OCI-LY1 (cell line): ENCODE measurements around the gene ERCC6.

ENCODE experiments used
- H2AFZ ChIP-seq: fragments of 200-600 bp; sonication (generic), shearing (Covaris generic); 2 replicates; pipeline ENCODE4 v1.6.0; 2014; ENCODE audit warnings: antibody characterized with exemption, mild to moderate bottlenecking, low read length
- H3F3A ChIP-seq: fragments of 200-600 bp; sonication (generic), shearing (Covaris generic); 2 replicates; pipeline ENCODE4 v1.6.0; 2014; ENCODE audit warnings: mild to moderate bottlenecking, antibody characterized with exemption, low read length, moderate library complexity; ENCODE audit not compliant: insufficient read depth
- H3K27ac ChIP-seq: fragments of 200-600 bp; sonication (generic); 2 replicates; pipeline ENCODE4 v1.5.1; 2014; ENCODE audit warnings: low read length, mixed run types, mild to moderate bottlenecking, low read depth; ENCODE audit not compliant: poor library complexity, severe bottlenecking
- H3K27me3 ChIP-seq: fragments of 200-600 bp; sonication (generic); 2 replicates; pipeline ENCODE4 v1.6.0; 2014; ENCODE audit warnings: antibody characterized with exemption, mild to moderate bottlenecking, low read length, moderate library complexity; ENCODE audit not compliant: insufficient read depth
- H3K36me3 ChIP-seq: fragments of 200-600 bp; sonication (generic); 2 replicates; pipeline ENCODE4 v1.6.1; 2014; ENCODE audit warnings: mild to moderate bottlenecking, antibody characterized with exemption, low read length, moderate library complexity, mixed read lengths; ENCODE audit not compliant: insufficient read depth
- H3K4me1 ChIP-seq: fragments of 200-600 bp; sonication (generic); 2 replicates; pipeline ENCODE4 v1.5.1; 2014; ENCODE audit warnings: mild to moderate bottlenecking, low read length, moderate library complexity; ENCODE audit not compliant: insufficient read depth, severe bottlenecking
- H3K4me2 ChIP-seq: fragments of 200-600 bp; sonication (generic), shearing (Covaris generic); 2 replicates; pipeline ENCODE4 v1.6.1; 2014; ENCODE audit warnings: low read length
- H3K4me3 ChIP-seq: fragments of 200-600 bp; sonication (generic); 2 replicates; pipeline ENCODE4 v1.5.1; 2014; ENCODE audit warnings: low read length, low read depth, mild to moderate bottlenecking, mixed read lengths; ENCODE audit not compliant: poor library complexity, severe bottlenecking
- H3K79me2 ChIP-seq: fragments of 200-600 bp; shearing (Covaris generic); 2 replicates; pipeline ENCODE4 v1.6.1; 2016; ENCODE audit warnings: mixed run types, low read length, mixed read lengths; ENCODE audit not compliant: insufficient read depth
- H3K9ac ChIP-seq: fragments of 200-600 bp; sonication (generic), shearing (Covaris generic); 2 replicates; pipeline ENCODE4 v1.6.1; 2014; ENCODE audit warnings: mild to moderate bottlenecking, low read length, mixed read lengths
- H3K9me2 ChIP-seq: fragments of 200-600 bp; sonication (generic), shearing (Covaris generic); 2 replicates; pipeline ENCODE4 v1.6.1; 2014; ENCODE audit warnings: low read depth, mild to moderate bottlenecking, low read length, mixed read lengths
- H3K9me3 ChIP-seq: fragments of 200-600 bp; shearing (Covaris generic); 2 replicates; pipeline ENCODE4 v1.6.1; 2014; ENCODE audit warnings: low read length, mixed read lengths
- H4K20me1 ChIP-seq: fragments of 200-600 bp; sonication (generic), shearing (Covaris generic); 2 replicates; pipeline ENCODE4 v1.6.0; 2016; ENCODE audit warnings: mild to moderate bottlenecking, low read length; ENCODE audit not compliant: insufficient read depth
- CTCF ChIP-seq: fragments of 200-600 bp; sonication (generic), shearing (Covaris generic); IDR thresholded peaks from 2 replicates; pipeline ENCODE4 v1.5.1; 2017; ENCODE audit warnings: mild to moderate bottlenecking, antibody characterized with exemption, low read length, moderate library complexity, mixed read lengths
- EZH2 ChIP-seq: fragments of 200-600 bp; sonication (generic), shearing (Covaris generic); IDR thresholded peaks from 2 replicates; pipeline ENCODE4 v1.8.0; 2017; ENCODE audit warnings: borderline replicate concordance, mixed run types, mild to moderate bottlenecking, antibody characterized with exemption, low read length, moderate library complexity, mixed read lengths

Gene ERCC6

GRCh38 chr10:49579621-49580020, 40.7 kb upstream of the ERCC6 start:
- no peak overlapping the region for H3K9ac ChIP-seq
- H3K4me2 ChIP-seq, result no peak overlapping the region
- H3K9me3 ChIP-seq, result no peaks in the 10 kb centered on the region
- H2AFZ ChIP-seq, result no peak overlapping the region
- H3F3A ChIP-seq, result no peaks in the 10 kb centered on the region
- TF ChIP-seq EZH2 (no peak), CTCF (no peak)
- no peaks in the 10 kb centered on the region for H4K20me1 ChIP-seq
- H3K36me3 ChIP-seq, result no peaks in the 10 kb centered on the region
- H3K79me2 ChIP-seq, result no peaks in the 10 kb centered on the region
- H3K27me3 ChIP-seq, result no peaks in the 10 kb centered on the region; the same call in 1 of the 2 replicates
- H3K4me3 ChIP-seq, result no peak overlapping the region
- H3K9me2 ChIP-seq, result no peaks in the 10 kb centered on the region
- H3K27ac ChIP-seq, result no peak overlapping the region
- no peaks in the 10 kb centered on the region for H3K4me1 ChIP-seq

GRCh38 chr10:49578392-49578791, 39.5 kb upstream of the ERCC6 start:
- H3K27ac ChIP-seq, result no peak overlapping the region
- H2AFZ ChIP-seq, result no peak overlapping the region
- no peaks in the 10 kb centered on the region for H3F3A ChIP-seq
- no peaks in the 10 kb centered on the region for H3K9me2 ChIP-seq
- TF ChIP-seq CTCF (no peak), EZH2 (no peak)
- no peaks in the 10 kb centered on the region for H4K20me1 ChIP-seq
- no peaks in the 10 kb centered on the region for H3K9me3 ChIP-seq
- H3K4me3 ChIP-seq, result no peak overlapping the region
- H3K79me2 ChIP-seq, result no peaks in the 10 kb centered on the region
- no peaks in the 10 kb centered on the region for H3K36me3 ChIP-seq
- H3K4me1 ChIP-seq, result no peaks in the 10 kb centered on the region
- H3K9ac ChIP-seq, result no peak overlapping the region
- no peak overlapping the region for H3K4me2 ChIP-seq
- no peaks in the 10 kb centered on the region; the same call in 1 of the 2 replicates for H3K27me3 ChIP-seq

DNA sequence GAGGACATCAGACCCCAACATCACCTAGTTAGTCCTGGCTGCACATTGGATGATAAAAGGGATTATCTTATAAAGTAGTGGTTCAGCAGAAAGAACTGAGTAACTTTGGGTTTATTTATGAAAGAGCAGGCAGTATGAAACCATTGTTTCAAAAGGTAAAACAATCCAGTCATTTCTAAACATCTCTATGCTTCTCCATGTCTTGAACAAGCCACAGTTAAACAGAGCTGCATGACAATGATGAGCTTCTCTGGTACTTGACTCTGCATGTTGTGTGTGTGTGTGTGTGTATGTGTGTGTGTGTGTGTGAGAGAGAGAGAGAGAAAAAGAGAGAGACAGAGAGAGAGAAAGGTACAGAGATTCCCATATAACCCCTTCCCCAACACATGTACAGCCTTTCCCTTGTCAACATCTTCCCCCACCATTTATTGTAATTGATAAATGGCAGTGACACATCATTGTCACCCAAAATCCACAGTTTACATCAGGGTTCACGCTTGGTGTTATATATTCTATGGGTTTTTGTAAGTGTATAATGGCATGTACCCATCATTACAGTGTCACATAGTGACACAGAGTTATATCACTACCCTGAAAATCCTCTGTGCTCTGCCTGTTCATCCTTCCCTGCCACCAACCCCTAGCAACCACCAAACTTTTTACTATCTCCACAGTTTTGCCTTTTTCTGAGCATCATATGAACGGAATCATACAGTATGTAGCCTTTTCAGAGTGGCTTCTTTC, 38.4 kb upstream of the ERCC6 start:
- H2AFZ ChIP-seq, result no peak overlapping the region
- TF ChIP-seq CTCF, result no peak
- no peak for TF ChIP-seq EZH2
- H3K9me2 ChIP-seq, result no peaks in the 10 kb centered on the region

More for the DNA sequence above, 38.4 kb upstream of the ERCC6 start:
- Histone ChIP-seq H3K27ac (no peak overlapping the region), H3K79me2 (no peaks in the 10 kb centered on the region), H3K4me1 (no peaks in the 10 kb centered on the region), H3K9ac (no peak overlapping the region), H3K9me3 (no peaks in the 10 kb centered on the region), H3F3A (no peaks in the 10 kb centered on the region), H3K27me3 (no peaks in the 10 kb centered on the region; the same call in 1 of the 2 replicates), H4K20me1 (no peaks in the 10 kb centered on the region), H3K4me3 (no peak overlapping the region), H3K36me3 (no peaks in the 10 kb centered on the region), H3K4me2 (no peak overlapping the region)
